ENCODE data around the gene HNF1B.

- TF ChIP-seq, protein P1, sequence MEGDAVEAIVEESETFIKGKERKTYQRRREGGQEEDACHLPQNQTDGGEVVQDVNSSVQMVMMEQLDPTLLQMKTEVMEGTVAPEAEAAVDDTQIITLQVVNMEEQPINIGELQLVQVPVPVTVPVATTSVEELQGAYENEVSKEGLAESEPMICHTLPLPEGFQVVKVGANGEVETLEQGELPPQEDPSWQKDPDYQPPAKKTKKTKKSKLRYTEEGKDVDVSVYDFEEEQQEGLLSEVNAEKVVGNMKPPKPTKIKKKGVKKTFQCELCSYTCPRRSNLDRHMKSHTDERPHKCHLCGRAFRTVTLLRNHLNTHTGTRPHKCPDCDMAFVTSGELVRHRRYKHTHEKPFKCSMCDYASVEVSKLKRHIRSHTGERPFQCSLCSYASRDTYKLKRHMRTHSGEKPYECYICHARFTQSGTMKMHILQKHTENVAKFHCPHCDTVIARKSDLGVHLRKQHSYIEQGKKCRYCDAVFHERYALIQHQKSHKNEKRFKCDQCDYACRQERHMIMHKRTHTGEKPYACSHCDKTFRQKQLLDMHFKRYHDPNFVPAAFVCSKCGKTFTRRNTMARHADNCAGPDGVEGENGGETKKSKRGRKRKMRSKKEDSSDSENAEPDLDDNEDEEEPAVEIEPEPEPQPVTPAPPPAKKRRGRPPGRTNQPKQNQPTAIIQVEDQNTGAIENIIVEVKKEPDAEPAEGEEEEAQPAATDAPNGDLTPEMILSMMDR (IDR thresholded peaks at IDR 0.05) = no peak
- TF ChIP-seq POLR2A (IDR thresholded peaks at IDR 0.05) = no peak
Observed at GRCh38 chr17:37789021-37789565, 44.2 kb upstream of the HNF1B start.
